HG03135 (cell line): Measurements from ENCODE around the gene PGS1.

ENCODE experiments used
- ATAC-seq: cut with Tn5 transposase; IDR thresholded peaks from one replicate; pipeline ENCODE4 v1.9.1; 2021; ENCODE audit warnings: mild to moderate bottlenecking, moderate library complexity; ENCODE audit not compliant: unreplicated experiment

PGS1 gene

GRCh38 chr17:78384479-78385175 is 6.2 kb downstream of the PGS1 start:
- no peak for ATAC-seq

GRCh38 chr17:78387977-78388941 is 9.8 kb downstream of the PGS1 start:
- no peak for ATAC-seq

GRCh38 chr17:78390241-78391050 is 12.0 kb downstream of the PGS1 start:
- ATAC-seq: no peak

DNA sequence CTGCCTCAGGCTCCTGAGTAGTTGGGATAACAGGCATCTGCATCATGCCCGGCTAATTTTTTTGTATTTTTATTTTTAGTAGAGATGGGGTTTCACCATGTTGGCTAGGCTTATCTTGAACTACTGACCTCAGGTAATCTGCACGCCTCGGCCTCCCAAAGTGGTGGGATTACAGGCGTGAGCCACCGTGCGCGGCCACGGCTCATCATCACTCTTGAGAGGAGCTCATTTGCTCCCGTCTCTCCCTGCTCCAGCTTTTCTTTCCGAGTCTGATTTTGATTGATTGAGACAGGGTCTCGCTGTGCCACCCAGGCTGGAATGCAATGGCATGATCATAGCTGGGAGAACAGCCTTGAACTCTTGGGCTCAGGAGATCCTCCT is 12.6 kb downstream of the PGS1 start:
- ATAC-seq: no peak

DNA sequence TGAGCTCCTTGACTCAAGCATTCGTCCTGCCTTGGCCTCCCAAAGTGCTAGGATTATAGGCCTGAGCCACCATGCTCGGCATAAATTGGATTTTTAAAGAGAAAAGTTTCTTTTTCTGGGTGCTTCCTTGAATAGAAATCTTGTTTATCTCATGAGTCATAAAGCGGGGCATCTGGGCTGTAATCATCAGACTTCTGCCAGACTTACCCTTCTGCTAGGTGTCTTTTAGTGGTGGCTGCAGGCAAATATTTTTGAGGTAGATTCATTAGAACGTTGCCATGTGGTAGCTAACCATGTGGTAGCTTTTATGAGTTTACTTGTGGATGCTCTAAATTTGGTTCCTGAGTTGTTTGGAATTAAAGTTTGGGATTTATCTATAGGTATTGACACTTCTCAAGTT is 13.4 kb downstream of the PGS1 start:
- ATAC-seq: no peak

DNA sequence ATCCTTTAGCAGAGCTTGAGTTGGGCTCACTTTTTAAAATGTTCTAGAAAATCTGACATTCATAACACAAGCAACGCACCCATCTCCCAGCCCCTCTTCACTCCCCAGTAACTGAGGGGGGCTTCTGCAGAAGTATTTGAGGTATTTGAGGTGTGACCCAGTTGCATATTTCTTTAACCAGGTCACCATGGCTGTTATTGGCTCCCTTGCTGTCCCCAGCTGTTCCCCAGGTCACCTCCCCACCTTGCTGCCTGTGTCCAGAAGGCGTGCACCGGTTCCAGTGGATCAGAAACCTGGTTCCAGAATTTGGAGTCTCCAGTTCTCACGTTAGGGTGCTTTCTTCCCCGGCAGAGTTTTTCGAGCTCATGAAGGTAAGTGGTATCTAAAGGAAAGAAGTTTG is 13.8 kb downstream of the PGS1 start:
- ATAC-seq: no peak

- no peak for ATAC-seq
These were observed 15.1 kb downstream of the PGS1 start for GRCh38 chr17:78393575-78393974.

GRCh38 chr17:78394209-78394608 is 15.8 kb downstream of the PGS1 start:
- ATAC-seq: no peak

- no peak for ATAC-seq
These were observed 16.7 kb downstream of the PGS1 start for GRCh38 chr17:78395155-78395554.

DNA sequence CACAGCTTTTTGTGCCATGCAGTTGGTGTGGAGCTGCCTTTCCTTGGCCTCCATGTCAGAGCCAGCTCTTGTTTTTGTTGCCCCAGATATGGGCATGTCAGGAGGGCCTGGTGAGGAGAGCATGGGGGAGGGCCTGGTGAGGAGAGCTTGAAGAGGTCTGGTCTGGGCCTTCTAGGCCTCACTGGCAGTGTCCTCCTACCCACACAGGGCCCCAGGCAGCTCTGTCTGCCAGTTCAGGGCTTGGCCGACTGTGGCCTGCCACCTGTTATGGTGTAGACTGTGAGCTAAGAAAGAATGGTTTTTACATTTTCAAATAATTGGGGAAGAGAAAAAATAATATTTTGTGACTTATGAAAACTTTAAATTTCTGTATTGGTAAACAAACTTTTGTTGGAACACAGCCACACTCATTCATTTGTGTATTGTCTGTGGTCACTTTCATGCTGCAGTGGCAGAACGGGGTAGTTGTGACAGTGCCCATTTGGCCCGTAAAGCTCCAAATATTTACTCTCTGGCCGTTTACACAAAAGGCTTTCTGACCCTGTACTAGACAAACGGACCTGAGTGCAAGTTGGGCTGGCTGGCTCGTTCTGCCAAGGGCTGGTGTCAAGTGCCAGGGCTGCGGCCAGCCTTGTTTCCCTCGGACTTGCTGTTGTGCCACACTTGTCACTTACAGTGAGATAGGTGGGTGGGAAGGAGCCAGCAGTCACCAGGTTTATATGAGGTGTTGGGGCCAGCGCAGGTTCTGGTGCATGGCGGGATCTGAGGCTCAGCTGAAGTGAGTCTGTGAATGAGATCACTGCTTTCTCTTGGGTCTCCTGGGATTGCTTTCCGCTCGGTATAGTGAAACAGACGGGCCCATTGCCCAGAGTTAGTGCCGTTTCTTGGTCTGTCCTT is 18.2 kb downstream of the PGS1 start:
- ATAC-seq: no peak

- no peak for ATAC-seq
These were observed 19.2 kb downstream of the PGS1 start for GRCh38 chr17:78397681-78398101.

DNA sequence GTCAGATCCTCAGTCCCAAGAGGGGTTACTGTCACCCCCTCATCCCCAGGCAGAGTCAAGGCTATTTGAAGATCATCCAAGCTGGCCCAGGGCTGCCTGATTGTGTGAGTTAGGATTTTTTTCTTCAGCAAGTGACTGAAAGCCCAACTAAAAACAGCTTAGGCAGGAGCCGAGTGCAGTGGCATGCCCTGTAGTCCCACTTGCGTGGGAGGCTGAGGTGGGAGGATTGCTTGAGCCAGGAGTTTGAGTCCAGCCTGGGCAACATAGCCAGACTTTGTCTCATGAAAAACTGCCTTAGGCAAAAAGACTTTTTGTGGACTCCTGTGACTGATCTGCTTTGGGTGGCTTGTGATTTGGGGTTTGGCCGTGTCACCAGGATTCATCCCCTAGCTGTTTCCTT is 19.9 kb downstream of the PGS1 start:
- no peak for ATAC-seq

DNA sequence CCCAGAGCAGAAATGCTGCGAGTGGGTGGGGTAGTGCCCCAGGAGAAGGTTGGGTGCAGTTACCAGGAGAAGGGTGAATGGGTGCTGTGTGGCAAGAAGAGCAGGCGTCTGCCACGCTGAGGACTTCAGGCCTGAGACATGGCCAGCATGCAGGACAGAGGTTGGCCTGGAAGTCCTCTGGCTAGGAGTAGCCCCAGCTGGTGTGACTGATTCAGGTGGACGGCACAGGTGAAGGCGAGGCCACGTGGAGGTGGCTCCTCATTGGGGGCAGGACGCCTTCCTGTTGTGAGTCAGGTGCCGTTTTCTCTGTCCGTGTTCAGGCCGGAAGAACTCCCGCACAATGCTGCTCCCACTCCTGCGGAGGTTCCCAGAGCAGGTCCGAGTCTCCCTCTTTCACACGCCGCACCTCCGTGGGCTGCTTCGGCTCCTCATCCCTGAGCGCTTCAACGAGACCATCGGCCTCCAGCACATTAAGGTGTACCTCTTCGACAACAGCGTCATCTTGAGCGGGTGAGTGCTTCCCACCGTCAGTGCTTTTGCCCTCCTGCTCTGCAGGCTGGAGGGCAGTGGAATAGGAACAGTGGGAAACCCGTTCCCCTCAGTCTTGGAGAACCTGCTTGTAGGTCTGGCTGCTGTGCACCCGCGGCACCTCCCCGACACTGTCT is 20.7 kb downstream of the PGS1 start:
- ATAC-seq: no peak

DNA sequence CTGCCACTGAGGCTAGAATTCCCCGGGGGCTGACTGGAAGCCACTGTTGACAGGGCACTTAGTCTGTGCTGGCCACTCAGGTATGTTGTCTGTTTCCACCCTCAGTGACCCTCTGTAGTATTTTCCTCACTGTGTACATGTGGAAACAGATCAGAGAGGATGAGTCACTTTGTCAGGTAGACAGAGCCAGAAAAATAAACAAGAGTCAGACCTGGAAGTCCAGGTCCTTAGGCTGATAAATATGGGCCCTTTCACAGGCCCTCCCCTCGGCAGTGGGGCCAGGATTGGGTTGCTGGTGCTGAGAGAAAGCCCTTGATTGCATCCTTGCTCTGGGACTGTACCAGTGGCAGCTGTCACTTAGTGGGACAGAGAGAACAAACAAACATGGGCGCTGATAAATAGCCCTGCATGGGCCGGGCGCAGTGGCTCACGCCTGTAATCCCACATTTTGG is 21.3 kb downstream of the PGS1 start:
- ATAC-seq: no peak

GRCh38 chr17:78400581-78401240 is 22.3 kb downstream of the PGS1 start:
- ATAC-seq: no peak

DNA sequence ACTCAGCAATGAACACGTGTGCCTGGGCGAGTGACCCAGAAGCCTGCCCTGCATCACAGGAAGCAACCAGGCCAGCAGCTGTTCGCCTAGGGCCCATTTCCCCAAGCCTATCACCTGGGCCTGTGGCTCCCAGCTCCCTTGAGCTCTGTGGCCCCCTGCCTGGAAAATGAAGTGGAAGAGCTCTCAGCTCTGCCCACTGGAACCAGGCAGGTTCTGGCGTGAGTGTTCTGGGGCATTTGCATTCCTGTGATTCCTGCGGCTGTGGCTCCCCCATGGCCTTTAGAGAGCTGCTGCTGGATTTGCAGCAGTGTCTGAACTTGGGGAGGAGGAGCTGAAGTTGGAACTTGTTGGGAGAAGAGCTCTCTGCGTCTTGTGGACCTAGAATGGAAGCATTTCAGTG is 22.8 kb downstream of the PGS1 start:
- no peak for ATAC-seq

DNA sequence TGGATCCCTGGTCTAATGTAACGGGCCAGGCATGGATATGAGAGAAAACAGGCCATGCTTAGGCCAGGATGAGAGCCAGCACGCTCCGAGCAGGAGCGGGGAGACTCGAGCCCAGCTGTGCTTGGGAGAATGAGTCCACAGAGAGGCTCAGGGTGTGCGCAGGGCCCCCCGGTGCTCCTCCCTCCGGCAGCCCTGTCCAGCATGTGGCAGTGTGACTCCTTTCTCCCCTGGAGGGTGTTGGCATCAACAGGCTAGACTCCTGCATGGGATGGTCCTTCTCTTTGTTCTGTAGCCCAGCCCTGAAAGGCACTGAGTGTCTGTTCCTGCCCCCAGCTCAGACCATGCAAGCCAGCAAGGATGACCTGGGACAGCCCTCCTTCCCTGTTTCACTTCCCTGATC is 23.4 kb downstream of the PGS1 start:
- no peak for ATAC-seq

DNA sequence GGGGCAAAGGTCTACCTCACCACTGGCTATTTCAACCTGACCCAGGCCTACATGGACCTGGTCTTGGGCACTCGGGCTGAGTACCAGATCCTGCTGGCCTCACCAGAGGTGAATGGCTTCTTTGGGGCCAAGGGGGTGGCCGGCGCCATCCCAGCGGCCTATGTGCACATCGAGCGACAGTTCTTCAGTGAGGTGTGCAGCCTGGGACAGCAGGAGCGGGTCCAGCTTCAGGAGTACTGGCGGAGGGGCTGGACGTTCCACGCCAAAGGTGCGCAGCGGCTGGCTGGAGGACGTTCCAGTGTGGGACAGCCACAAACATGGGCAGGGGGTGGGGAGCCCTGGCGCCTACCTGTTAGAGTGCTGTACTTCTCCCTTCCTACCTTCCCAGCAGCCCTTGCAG is 25.4 kb downstream of the PGS1 start:
- ATAC-seq: no peak

- no peak for ATAC-seq
These were observed 27.9 kb downstream of the PGS1 start for GRCh38 chr17:78406396-78406795.
